ENCODE data around the gene RSRP1. TPM values are rescaled to one million over a fixed set of nuclear protein-coding genes. Genes with fewer than 3 reads are reported as not detected.

The RSRP1 gene
- polyA plus RNA-seq, 1 donor (not counting 4 experiments of a cell fraction or from before 2014, with no cell fraction given): 71.2 TPM

DNA sequence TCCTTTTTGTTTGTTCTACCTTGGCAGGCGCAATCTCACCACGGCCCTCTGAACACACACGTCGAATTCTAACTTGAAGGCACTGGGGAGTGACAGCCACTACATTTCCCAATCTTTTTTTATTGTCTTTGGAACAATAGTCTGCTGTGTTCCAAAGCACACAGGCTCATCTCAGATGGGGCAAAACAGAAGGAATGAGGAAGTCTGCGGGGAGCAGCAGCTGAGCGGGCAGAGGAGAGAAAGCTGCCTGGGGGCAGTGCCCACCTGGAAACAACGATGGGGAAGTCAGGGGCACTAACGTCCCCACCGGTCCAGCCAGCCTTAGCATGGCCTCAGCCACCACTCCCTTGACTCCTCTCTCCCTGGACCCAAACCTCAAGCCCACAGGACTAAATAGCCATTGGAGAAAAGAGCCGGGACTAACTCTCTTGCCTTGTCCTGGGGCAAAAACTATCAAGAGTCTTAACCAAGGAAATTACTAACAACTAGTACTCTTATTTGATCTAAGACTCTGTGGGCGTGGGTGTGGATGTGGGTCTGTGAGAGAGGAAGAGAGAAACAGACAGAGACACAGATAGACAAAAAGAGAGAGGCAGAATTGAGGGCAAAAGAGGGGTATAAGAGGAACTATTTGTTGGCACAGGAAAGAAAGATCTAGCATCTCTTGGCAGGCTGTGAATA, 49.1 kb downstream of the RSRP1 start:
- DNase-seq (ENCODE audit: low read depth, low spot score) (no peak), FAIRE-seq (peak; percentile 63)
- Histone ChIP-seq H3K9ac (ENCODE audit: control insufficient read depth, extremely low read depth, insufficient read depth, low read length) (no peak overlapping the region), H4K20me1 (ENCODE audit: control insufficient read depth, extremely low read depth, insufficient read depth, low read length) (no peaks in the 10 kb centered on the region), H3K9me1 (ENCODE audit: control insufficient read depth, extremely low read depth, insufficient read depth, low read length) (no peaks in the 10 kb centered on the region), H3K9me3 (ENCODE audit: control insufficient read depth, low read depth, low read length) (no peaks in the 10 kb centered on the region), H3K4me3 (ENCODE audit: control insufficient read depth in 2 of 3, extremely low read depth in 1 of 3, insufficient read depth in 2 of 3, low read depth in 1 of 3, low read length in 3 of 3) (no peak overlapping the region), H3K27ac (ENCODE audit: control insufficient read depth, insufficient read depth, low read length) (no peak overlapping the region), H3K36me3 (ENCODE audit: control insufficient read depth in 2 of 2, extremely low read depth in 1 of 2, insufficient read depth in 2 of 2, low read length in 2 of 2) (no peaks in the 10 kb centered on the region), H3K79me2 (ENCODE audit: control insufficient read depth, insufficient read depth, low read length) (no peaks in the 10 kb centered on the region), H3K27me3 (ENCODE audit: control insufficient read depth, extremely low read depth, insufficient read depth, low read length) (no peaks in the 10 kb centered on the region), H2AFZ (ENCODE audit: control insufficient read depth, low read length) (peak overlapping the region; percentile 60), H3K4me1 (ENCODE audit: control insufficient read depth, extremely low read depth, insufficient read depth, low read length) (peaks cover 29% of the 10 kb centered on the region), H3K4me2 (ENCODE audit: control insufficient read depth, extremely low read depth, insufficient read depth, low read depth, low read length) (peak overlapping the region; percentile 44)
- dilution Hi-C loops (cut with MboI; ENCODE audit: extremely low pct_ligation_motif_present, low sequenced_read_pairs): no loop called here
- TF ChIP-seq CTCF (optimal IDR thresholded peaks at IDR 0.05 in 1 of 3, IDR thresholded peaks at IDR 0.05 in 1 of 3, conservative IDR thresholded peaks at IDR 0.05 in 1 of 3; ENCODE audit: extremely low read depth in 1 of 3, insufficient read depth in 2 of 3, low read length in 3 of 3) (no peak), EZH2 (IDR thresholded peaks at IDR 0.05; ENCODE audit: low read length) (no peak)

- H3K27me3 ChIP-seq (ENCODE audit: control insufficient read depth, extremely low read depth, insufficient read depth, low read length): no peaks in the 10 kb centered on the region
- peak overlapping the region; percentile 44 for H3K4me2 ChIP-seq (ENCODE audit: control insufficient read depth, extremely low read depth, insufficient read depth, low read depth, low read length)
- DNase-seq (ENCODE audit: low read depth, low spot score) (no peak), FAIRE-seq (no peak)
- peaks cover 29% of the 10 kb centered on the region for H3K4me1 ChIP-seq (ENCODE audit: control insufficient read depth, extremely low read depth, insufficient read depth, low read length)
- H3K79me2 ChIP-seq (ENCODE audit: control insufficient read depth, insufficient read depth, low read length): no peaks in the 10 kb centered on the region
- no peak overlapping the region for H3K27ac ChIP-seq (ENCODE audit: control insufficient read depth, insufficient read depth, low read length)
- no peaks in the 10 kb centered on the region for H3K9me1 ChIP-seq (ENCODE audit: control insufficient read depth, extremely low read depth, insufficient read depth, low read length)
- H3K9ac ChIP-seq (ENCODE audit: control insufficient read depth, extremely low read depth, insufficient read depth, low read length): no peak overlapping the region
- no peaks in the 10 kb centered on the region for H3K36me3 ChIP-seq (ENCODE audit: control insufficient read depth in 2 of 2, extremely low read depth in 1 of 2, insufficient read depth in 2 of 2, low read length in 2 of 2)
- no peaks in the 10 kb centered on the region for H3K9me3 ChIP-seq (ENCODE audit: control insufficient read depth, low read depth, low read length)
- H2AFZ ChIP-seq (ENCODE audit: control insufficient read depth, low read length): no peak overlapping the region
- H3K4me3 ChIP-seq (ENCODE audit: control insufficient read depth in 2 of 3, extremely low read depth in 1 of 3, insufficient read depth in 2 of 3, low read depth in 1 of 3, low read length in 3 of 3): no peak overlapping the region
- TF ChIP-seq EZH2 (IDR thresholded peaks at IDR 0.05; ENCODE audit: low read length) (no peak), CTCF (optimal IDR thresholded peaks at IDR 0.05 in 1 of 3, IDR thresholded peaks at IDR 0.05 in 1 of 3, conservative IDR thresholded peaks at IDR 0.05 in 1 of 3; ENCODE audit: extremely low read depth in 1 of 3, insufficient read depth in 2 of 3, low read length in 3 of 3) (no peak)
- dilution Hi-C loops (cut with MboI; ENCODE audit: extremely low pct_ligation_motif_present, low sequenced_read_pairs): no loop called here
- no peaks in the 10 kb centered on the region for H4K20me1 ChIP-seq (ENCODE audit: control insufficient read depth, extremely low read depth, insufficient read depth, low read length)
Measured at GRCh38 chr1:25197235-25197975, 49.8 kb downstream of the RSRP1 start.
